Right lobe of liver (tissue), 4 donors: ENCODE data around the gene SHMT2.

Experiments used
- CTCF ChIP-seq, 4 donors: fragments of 200-600 bp in 3 of 4; fragments of 450-650 bp in 1 of 4; IDR thresholded peaks; one replicate each; pipeline versions ENCODE4 v1.5.1 to v1.8.0; 2016 to 2022; ENCODE audit warnings: antibody characterized with exemption in 4 of 4, mild to moderate bottlenecking in 2 of 4
- POLR2A ChIP-seq: fragments of 450-650 bp; IDR thresholded peaks from one replicate; pipeline ENCODE4 v1.6.1; 2017; ENCODE audit warnings: antibody characterized with exemption, mild to moderate bottlenecking
- donor health status: DM: no; HTN: no; CAD: no.
- donor health status: DM: no; HTN: no; CAD: no.
- donor health status: DM: no; HTN: yes; CAD: no.

GRCh38 chr12:57236201-57236924 is 6.9 kb downstream of the SHMT2 start:
- TF ChIP-seq POLR2A (no peak), CTCF (IDR thresholded peaks at IDR 0.05) (no peak)
